AG04450 (cell line): ENCODE data around the gene KIF1C. TPM values are rescaled to one million over a fixed set of nuclear protein-coding genes. Genes with fewer than 3 reads are reported as not detected.

Experiments
- CTCF ChIA-PET: fragments of 300-600, 350-600 bp; formaldehyde crosslinking; extraction: SDS; loops from one replicate; lab custom pipeline; 2022; ENCODE audit warnings: antibody characterized with exemption, inconsistent platforms; lab: Charles Lee
- POLR2A ChIA-PET: fragments of 350-600 bp; formaldehyde crosslinking; extraction: SDS; loops from one replicate; lab custom pipeline; 2021; ENCODE audit warnings: antibody characterized with exemption, inconsistent platforms; lab: Yijun Ruan, JAX
- DNase-seq: peaks from one replicate; pipeline ENCODE4 v3.0.0-alpha.2; 2011; ENCODE audit warnings: low read depth, low spot score
- H3K27ac ChIP-seq: one replicate; pipeline ENCODE4 v1.5.1; 2012; ENCODE audit warnings: low read depth, low read length, control low read depth
- H3K27me3 ChIP-seq: one replicate; pipeline ENCODE4 v1.6.0; 2012; ENCODE audit warnings: low read length; ENCODE audit not compliant: control insufficient read depth, insufficient read depth
- H3K4me3 ChIP-seq: 2 replicates; pipeline ENCODE4 v1.5.1; 2011; ENCODE audit warnings: mild to moderate bottlenecking, low read depth, low read length, control low read depth
- H3K9me3 ChIP-seq: 2 replicates; pipeline ENCODE4 v1.5.1; 2012; ENCODE audit warnings: low read length; ENCODE audit not compliant: control insufficient read depth, insufficient read depth
- polyA plus RNA-seq: library from polyadenylated mRNA; depleted of rRNA; stranded (reverse); fragments of >200 nt; gene quantifications from 2 replicates; pipeline ENCODE4 v1.2.3, GENCODE V29; 2011
- TF ChIP-seq, protein P1 (sequence below): IDR thresholded peaks from 2 replicates; pipeline ENCODE4 v1.5.1; 2011; ENCODE audit warnings: low read depth, low read length, control low read depth, inconsistent platforms

KIF1C gene
- polyA plus RNA-seq, 1 experiment = 49.8 TPM

DNA sequence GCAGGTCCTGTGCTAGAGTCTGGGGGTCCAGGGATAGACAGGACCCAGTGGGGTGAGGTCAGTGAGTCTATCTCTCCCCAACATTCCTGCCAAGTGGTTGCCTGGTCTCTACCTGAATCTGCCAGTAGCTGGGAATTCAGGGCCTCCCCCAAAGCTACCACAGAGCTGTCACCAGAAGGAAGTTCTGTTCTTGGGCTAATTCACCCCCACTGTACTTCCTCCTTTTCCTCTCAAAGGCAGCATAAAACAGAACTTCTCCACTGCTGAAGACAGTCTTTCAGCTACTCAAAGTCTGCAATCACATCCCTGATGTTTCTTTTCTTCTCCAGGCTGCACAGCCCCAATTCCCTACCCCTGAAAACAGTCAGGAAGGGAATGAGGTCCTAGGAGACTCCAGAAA, 19.0 kb upstream of the KIF1C start:
- DNase-seq = no peak
- no peak overlapping the region for H3K27ac ChIP-seq
- ChIA-PET CTCF (interaction anchor here (0.9 to 3.5 kb wide), 4 partner anchors 8 to 83 kb away, joined by 3 to 46 read pairs (median 4); no protein-coding TSS in a partner anchor), POLR2A (interaction anchor here (1.0 kb wide), 1 partner anchor 11 kb away, joined by 3 read pairs; the partner anchor contains the start of gene SPAG7)
- H3K27me3 ChIP-seq = no peaks in the 10 kb centered on the region
- no peaks in the 10 kb centered on the region for H3K9me3 ChIP-seq
- H3K4me3 ChIP-seq = no peak overlapping the region
- TF ChIP-seq, protein P1, sequence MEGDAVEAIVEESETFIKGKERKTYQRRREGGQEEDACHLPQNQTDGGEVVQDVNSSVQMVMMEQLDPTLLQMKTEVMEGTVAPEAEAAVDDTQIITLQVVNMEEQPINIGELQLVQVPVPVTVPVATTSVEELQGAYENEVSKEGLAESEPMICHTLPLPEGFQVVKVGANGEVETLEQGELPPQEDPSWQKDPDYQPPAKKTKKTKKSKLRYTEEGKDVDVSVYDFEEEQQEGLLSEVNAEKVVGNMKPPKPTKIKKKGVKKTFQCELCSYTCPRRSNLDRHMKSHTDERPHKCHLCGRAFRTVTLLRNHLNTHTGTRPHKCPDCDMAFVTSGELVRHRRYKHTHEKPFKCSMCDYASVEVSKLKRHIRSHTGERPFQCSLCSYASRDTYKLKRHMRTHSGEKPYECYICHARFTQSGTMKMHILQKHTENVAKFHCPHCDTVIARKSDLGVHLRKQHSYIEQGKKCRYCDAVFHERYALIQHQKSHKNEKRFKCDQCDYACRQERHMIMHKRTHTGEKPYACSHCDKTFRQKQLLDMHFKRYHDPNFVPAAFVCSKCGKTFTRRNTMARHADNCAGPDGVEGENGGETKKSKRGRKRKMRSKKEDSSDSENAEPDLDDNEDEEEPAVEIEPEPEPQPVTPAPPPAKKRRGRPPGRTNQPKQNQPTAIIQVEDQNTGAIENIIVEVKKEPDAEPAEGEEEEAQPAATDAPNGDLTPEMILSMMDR = no peak

DNA sequence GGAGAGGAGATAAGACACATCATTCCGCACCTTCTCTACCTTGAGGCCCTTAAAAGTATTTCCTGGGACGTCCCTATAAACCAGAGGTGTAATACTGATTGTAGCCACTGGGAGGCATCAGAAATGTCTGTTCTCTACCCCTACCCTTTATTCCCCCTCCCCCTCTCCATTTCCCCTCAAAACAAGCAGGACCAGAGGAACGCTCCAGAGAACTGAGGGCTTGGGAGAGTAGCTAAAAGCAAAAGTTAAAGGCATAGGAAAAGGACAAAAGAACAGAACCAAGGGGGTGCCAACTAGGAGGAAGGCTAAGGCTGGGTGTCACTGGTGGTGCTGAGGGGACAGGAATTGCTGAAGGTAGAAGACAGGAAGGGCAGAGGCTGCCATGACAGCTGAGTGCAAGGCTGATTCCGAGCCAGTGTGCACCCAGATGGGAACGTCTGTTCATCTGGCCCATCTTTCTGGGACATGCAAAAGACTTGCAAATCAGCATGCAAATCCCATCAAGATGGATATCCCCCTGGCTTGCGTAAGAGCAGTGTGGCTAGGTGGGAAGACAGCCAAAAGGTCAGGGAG, 17.0 kb upstream of the KIF1C start:
- TF ChIP-seq, protein P1 = peak; percentile 71
- ChIA-PET CTCF (interaction anchor here (0.6 to 3.5 kb wide), 13 partner anchors 9 to 81 kb away, joined by 3 to 46 read pairs (median 4); partner anchors contain the start of gene SLC52A1), POLR2A (no interaction called here)
- no peak for DNase-seq
- Histone ChIP-seq H3K27me3 (no peaks in the 10 kb centered on the region), H3K4me3 (no peak overlapping the region), H3K9me3 (no peaks in the 10 kb centered on the region), H3K27ac (no peak overlapping the region)

DNA sequence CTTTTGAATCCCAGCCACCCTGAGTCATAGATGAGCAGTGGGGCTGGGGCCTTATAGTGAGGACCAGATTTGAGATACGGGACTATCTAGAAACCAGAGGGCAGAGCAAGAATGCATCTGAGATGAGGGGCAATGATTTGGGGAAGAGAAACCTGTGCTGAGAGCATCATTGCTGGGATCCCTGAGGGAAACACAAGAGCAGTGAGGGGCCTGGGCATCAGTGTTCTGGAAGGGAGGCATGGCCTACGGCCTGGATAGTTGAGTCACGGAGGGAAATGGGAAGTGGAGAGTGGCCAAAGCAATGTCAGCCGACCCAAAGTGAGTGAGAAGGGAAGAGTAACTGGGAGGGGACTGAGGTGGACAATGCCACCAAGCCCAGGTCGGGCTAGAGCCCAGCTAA, 15.4 kb upstream of the KIF1C start:
- Histone ChIP-seq H3K4me3 (no peak overlapping the region), H3K27me3 (no peaks in the 10 kb centered on the region), H3K9me3 (no peaks in the 10 kb centered on the region), H3K27ac (no peak overlapping the region)
- CTCF ChIA-PET = no interaction called here
- POLR2A ChIA-PET = no interaction called here
- TF ChIP-seq, protein P1 = no peak
- no peak for DNase-seq

DNA sequence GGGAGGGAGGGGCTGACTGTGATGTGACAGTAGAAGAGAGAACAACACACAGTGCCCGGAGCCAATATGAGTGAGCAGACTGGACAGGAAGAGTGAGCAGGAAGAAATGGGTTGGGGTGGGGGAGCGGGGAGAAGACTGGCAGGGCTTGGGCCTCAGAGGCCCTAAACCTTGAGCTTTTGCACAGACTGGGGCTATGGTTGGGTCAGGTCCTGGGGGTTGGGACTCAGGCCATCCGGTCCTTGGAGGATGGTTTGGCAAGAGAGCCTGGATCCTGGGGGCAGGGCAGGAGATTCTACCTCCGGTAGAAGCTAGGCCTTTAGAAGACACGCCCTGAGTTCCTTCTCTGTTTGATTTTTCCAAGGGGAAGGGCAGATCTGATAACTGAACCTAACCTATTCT, 11.3 kb upstream of the KIF1C start:
- DNase-seq = no peak
- Histone ChIP-seq H3K9me3 (no peaks in the 10 kb centered on the region; the same call in 1 of the 2 replicates), H3K4me3 (peak overlapping the region; percentile 85), H3K27me3 (no peaks in the 10 kb centered on the region), H3K27ac (no peak overlapping the region)
- POLR2A ChIA-PET = interaction anchor here (1.2 to 3.1 kb wide), 3 partner anchors 11 to 73 kb away, joined by 5 to 11 read pairs (median 6); partner anchors contain the start of genes INCA1, KIF1C and SPAG7
- CTCF ChIA-PET = interaction anchor here (0.8 to 1.9 kb wide), 5 partner anchors 8 to 77 kb away, joined by 3 to 6 read pairs (median 3); no protein-coding TSS in a partner anchor
- TF ChIP-seq, protein P1 = no peak
